GM21423 (cell line): Measurements from ENCODE around the gene PWP2.

Experiments
- ATAC-seq: cut with Tn5 transposase; IDR thresholded peaks from one replicate; pipeline ENCODE4 v1.9.1; 2021; ENCODE audit warnings: mild to moderate bottlenecking, moderate library complexity; ENCODE audit not compliant: unreplicated experiment

The PWP2 gene

DNA sequence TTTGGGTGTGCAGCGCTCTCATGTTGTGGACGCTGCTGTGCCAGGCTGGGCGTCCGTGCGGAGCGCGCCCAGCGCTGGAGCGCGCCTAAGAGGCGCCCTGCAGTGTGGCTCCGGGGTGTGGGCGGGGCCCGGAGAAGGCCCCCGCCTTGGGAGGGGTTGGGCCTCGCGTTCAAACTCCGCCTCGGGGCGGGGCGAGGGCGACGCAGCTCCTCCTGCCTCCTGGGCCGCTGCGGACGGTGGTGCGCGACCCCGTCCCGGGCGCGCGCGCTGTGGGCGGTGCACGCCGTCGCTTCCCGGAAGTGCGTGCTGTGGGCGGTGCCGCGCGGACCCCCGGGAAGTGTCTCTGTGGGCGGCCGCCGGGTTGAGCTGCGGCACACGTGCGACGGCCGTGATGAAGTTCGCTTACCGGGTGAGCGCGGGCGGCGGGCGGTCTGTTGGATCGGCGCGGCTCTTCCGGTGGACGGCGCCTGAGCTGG lies at the start of gene PWP2:
PWP2 (plus strand) TSS at position 374 of the 476 bp plus-strand sequence; CDS start at position 392, 18 bp downstream.
- ATAC-seq = peak; percentile 90

DNA sequence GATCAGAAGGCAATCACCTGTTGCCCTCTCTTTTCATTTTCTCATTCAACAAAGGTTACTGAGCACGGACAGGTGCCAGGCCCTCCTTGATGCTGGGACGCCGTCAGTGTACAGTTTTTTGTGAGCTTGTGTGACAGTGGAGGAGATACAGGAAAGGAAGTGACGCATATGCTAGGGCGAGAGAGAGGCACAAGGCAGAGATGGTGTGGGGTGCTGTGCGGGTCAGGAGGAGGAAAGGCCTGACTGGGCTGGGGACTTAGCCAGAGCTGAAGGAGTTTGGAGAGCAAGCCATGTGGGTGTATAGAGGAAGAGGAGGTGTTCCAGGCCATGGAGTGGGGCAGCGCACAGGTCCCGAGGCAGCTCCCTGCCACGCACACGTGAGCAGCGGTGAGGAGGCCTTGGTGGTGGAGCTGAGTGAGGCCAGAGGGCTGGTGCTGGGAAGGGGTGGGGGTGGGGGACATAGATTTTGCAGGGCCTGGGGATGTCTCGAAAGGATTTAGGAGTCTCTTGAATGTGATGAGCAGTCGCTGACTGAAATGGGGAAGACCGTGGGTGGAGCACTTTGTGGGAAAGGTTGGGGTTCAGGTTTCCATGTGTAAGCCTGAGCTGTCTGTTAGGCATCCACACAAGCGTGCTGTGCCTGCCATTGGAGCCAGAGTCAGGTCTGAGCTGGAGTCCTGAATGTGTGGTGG lies 49.1 kb upstream of the PWP2 start:
- no peak for ATAC-seq

DNA sequence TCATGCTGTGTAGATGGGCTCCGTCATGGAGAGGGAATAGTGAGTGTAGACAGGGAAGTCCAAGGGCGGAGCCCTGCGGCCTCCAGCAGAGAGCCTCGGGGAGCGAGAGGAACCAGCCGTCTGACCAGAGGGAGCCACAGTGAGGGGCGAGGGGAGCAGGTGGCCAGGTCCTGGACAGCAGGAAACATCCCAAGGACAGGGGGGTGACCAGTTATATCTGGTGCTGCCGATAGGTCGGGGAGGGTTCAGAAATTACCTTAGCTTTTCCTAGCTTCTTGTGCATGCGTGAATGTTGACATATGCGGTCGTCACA lies 48.6 kb upstream of the PWP2 start:
- ATAC-seq = no peak

DNA sequence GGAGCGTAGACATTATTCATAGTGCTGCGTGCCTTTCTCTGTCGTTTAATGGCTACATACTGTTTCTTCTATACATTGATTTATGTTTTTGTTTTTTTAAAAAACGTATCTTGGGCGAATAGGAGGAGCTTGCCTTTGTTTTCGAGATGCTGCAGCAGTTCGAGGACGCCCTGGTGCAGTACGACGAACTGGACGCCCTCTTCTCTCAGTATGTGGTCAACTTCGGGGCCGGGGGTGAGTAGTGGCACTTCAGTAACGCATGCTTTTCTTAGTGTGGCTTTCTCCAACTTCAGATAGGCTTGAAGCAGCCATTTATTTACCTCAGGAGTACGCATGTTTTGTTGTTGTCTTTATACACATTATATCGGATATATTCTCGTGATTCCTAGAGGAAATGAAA lies 48.2 kb upstream of the PWP2 start:
- ATAC-seq = no peak

DNA sequence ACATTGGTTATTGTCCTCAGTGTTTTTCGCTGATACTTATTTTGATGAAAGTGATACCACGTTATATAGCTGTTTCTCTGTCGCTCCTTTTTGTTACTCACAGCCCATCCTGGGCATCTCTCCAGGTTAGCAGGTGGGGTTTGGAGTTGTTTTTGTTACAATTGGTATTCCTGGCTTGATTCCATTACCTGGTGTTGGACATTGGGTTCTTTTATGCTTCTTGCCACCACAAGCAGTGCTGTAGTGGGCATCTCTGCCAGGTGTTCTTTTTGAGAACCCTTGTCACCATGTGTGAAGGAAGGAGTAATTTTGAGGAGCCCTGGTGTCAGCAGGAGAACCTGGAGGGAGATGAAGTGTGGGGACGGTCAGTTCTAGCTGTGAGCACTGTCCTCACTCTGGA lies 47.5 kb upstream of the PWP2 start:
- no peak for ATAC-seq

DNA sequence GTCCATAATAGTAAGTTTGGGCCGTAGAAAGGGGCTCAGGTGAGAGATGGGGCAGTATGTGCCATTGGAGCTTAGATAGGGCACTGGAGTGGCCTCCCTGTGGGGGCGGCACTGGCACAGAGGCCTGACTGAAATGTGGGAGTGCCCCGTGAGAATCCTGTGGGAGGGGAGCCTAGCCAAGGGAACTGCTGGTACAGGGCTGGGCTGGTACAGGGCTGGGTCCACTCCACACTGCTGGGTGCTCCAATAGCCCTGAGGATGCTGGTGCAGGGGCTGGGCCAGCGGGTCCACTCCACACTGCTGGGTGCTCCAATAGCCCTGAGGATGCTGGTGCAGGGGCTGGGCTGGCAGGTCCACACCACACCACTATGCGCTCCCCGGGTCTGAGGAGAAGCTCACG lies 44.8 kb upstream of the PWP2 start:
- no peak for ATAC-seq

DNA sequence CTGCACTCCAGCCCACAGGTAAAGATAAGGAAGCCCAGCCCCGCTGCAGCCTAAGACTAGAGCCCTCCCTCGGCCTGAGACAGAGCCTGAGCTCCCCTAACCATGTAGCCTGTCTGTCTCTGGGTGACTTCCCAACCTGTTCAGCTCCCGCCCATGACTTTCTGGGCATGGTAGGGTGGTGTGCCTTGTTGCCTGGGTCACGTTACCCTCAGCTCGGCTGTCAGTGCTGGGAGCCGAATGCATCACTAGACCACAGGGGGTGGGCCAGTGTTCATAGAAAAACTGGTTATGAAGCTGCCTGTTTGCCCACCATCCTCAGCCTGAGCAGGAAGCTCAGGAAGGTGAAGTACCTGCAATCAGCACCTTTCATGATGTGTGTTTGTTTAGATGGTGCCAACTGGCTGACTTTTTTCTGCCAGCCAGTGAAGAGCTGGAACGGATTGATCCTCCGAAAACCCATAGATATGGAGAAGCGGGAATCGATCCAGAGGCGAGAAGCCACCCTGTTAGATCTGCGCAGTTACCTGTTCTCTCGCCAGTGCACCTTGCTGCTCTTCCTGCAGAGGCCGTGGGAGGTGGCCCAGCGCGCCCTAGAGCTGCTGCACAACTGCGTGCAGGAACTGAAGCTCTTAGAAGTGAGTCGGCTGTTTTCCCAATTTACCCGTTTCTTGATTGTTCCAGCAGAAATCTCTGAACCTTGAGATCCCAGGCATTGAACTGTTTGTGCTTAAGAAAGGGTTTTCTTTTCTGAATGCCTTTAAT lies 43.9 kb upstream of the PWP2 start:
- no peak for ATAC-seq

DNA sequence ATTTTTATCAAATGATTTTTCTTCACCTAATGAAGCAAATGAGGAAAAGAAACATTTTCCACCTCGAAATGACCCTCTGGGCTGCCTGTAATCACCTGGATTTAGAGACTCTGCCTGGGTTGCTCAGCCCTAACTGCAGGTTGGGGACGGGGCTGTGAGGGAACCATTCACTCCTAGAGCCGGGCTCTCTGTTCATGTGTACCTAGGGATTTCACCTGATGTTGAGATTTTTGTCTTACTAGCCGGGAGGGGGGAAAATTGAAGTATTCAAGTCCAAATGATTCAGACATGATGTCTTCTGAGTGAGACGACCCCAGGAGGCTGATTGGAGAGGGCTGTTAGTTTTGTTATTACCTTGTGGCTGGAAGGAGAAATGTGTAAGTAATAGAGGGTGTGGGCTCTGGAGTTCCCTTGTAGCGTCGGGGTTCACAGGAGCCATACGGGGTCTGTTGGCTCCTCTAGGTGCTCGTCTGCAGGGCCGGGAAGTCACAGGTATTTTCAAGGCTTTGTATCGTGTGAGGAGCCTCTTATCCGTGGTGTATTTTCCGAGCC lies 42.3 kb upstream of the PWP2 start:
- ATAC-seq = no peak

DNA sequence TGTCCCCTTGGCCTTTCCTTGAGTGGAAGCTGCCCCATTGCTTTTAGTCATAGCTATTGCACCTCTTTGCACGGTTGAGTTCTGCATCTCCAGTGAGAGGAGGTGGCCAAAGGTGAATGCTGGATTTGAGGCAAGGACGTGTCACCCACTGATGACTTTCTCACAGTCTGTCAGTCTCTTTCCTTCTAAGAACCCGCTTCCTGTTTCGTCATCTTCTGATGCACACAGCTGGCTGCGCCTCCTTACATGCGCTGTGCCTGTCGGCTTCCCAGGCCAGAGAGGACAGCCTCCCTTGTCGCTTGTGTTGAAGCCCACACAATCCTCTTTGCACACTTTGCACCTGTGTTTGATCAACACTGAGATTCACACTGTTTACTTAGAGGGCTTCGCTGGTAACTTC lies 41.8 kb upstream of the PWP2 start:
- no peak for ATAC-seq

DNA sequence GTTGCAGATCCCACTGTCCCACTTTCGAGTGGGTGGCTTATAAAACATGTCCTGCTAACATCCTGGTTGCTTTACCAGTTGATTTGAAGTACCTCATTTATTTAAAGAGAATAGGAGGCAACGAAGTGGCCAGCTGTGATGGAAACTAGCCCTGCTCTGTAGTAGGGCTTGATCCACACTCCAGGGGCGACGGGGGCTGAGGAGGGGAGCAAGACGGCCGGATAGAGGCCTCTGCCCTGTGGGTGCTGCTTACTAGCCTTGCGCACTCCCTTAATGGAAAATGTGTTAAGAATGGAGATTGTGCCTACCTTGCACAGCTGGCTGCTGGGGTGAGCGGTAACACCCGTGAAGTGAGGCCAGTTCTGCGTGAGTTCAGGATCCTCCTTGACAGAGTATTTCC lies 41.1 kb upstream of the PWP2 start:
- no peak for ATAC-seq

DNA sequence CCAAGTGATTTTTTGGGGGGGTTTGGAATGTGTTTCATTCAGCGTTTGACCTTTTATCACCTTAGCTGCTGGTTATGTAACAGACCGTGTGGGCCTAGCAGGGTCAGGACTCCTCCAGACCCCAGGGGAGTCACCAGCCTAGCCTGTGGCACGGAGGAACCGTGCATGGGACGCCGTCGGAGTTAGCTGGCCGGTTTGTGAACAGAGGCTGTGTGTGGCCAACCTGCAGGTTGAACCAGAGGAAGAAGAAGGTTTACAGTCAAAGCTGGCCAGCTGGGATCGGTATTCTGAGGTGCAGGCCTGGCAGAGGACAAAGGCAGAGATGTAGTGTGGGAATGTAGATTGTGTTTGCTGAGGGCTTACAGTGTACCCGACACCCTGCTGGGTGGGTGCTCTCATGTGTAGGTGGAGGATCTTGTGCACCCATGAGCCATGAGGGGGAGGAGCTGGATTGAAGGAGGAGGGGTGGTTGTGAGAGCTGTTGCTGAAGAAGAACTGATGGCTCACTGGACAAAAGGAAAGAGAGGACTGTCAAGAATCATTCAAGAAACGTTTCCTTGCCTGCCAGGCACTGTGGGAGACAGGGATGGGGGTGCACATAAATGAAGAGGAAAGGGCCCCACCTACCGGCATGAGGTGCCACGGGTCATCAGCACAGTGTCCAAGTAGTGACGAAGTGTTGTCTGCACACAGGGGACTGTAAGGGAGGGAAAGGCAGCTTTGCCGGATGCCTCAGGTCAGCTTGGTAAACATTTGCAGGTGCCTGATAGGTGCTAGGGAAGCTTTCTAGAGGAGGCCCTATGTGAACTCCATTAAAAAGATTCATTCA lies 40.0 kb upstream of the PWP2 start:
- no peak for ATAC-seq

DNA sequence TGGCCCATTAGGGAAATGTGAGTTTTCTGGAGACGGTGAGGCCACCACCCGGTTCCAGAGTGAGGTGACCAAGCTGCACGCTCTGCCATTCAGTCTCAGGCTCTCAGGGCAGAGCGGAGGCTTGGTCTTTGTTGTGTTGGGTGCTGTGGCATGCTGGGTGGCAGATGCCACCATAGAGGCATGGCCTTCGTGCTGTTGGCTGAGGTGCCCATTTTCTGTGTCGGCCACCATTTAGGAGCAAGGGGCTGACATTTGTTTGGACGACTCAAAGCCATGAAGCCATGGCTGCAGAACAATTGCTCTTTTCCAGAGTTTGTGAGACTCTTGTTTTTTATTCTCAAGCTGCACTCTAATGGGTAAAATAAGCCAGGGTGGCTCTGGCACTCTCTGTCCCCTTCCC lies 36.8 kb upstream of the PWP2 start:
- no peak for ATAC-seq

DNA sequence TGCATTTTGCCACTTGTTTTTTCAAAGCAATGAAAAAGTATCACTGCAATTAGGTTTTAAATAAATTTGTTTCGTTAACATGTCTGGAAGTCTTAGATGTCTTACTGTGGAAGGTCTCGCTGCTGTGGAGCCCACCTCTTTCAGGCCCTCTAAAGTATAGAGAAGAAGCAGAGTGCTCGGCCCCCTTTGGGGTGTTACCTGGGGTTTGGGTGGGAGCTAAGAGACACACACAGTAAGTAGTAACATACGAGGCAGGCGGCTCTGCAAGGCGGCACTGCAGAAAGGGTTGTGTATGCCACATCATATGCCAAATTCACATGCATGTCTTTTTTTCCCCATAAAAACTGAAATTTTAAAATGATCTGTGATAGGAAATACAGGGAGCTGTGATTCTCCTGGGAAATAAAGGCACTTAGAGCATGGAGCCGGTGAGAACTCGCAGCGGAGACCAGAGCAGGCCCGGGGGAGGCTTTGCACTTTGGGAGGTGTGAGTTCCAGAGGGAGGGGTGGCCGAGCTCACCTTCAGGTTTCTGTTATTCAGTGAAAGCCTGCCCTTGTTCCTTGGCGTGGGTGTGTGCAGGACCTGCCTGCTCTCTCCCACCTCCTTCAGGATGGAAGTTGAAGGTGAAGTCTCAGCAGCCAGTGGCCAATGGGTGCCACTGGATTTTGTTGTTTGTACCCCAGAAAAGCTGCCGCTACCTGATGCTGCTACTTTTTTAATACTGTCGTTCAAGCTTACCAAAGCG lies 35.7 kb upstream of the PWP2 start:
- ATAC-seq = no peak

DNA sequence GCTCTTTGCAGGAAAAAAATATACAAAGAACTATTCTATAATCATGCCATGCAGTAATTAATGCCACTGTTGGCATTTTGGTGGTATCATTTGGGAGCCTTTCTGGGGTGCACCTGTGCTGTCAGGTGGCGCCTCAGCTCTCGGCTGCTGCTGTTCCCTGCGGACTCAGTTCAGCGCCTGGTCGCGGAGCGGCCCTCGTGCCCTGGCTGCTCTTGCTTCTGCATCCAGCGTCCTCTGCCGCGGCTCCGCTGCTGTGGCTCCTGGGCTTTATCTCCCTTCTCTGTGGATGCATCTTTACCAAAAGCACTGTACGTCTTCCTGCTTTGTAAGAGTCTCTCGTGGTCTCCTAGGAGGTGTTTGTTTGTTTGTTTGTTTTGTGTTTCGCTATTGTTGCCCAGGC lies 35.1 kb upstream of the PWP2 start:
- no peak for ATAC-seq

DNA sequence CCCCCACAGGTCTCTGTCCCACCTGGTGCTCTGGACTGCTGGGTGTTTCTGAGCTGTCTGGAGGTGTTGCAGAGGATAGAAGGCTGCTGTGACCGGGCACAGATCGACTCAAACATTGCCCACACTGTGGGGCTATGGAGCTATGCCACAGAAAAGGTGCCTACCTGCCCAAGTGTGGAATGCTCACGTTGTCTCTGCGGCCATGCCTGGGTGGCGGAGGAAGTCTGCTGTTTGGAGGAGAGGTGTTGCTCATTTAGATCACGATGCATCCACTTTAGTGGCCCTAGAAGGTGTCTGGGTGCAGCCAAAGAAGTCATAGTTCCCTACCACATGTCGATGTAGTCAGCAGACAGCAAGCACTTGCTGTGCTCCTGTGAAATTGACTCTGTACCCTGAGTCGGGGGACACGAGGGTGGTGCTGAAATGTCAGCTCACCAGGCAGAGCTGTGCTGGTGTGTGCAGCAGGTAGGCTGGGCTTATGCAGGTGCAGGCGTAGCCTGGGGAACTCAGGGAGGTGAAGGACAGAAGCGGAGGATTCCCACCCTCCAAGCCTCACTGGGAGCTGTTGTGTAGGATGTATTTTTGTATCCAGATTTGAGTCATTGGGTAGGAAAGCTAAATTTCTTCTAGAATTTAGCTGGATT lies 32.8 kb upstream of the PWP2 start:
- ATAC-seq = no peak

DNA sequence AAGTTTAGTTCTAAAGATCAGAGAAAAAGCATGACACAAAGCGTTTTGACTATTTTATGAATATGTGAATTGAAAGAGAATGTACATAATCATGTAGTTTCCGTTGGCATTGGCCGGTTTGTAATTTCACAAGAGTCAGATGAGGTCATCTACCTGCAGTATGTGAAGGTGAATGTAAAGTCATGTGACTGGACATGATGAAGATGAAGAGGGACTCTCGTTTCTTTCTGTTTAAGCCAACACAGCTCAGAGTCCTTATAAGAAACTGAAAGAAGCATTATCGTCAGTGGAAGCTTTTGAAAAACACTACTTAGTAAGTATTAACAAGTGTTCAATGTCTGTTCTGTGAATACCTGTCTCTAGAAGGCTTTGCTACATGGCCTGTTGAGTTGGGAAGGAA lies 30.9 kb upstream of the PWP2 start:
- no peak for ATAC-seq

DNA sequence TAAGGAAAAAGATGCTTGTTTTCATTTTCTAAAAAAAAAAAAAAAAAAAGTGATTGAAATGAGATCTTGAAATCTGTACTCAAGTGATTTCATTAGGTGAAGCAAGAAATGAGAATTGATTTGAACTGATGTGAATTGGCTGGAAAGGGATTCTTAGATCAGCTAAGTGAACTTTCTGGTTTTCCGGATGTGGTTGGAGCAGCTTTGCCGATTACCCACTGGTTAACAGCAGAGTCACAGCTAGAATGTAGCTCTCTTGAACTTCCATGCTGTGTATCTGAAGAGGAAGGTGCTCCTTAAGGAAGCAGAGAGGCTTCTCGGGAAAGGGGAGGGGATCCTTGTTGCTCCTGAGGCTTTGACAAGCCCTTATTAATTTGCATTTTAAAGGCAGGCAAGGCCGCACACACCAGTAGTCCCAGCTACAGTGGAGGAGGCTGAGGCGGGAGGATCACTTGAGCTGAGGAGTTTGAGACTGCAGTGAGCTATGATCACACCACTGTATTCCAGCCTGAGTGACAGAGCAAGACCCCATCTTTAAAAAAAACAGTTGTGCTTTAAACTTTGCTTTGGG lies 28.7 kb upstream of the PWP2 start:
- no peak for ATAC-seq

DNA sequence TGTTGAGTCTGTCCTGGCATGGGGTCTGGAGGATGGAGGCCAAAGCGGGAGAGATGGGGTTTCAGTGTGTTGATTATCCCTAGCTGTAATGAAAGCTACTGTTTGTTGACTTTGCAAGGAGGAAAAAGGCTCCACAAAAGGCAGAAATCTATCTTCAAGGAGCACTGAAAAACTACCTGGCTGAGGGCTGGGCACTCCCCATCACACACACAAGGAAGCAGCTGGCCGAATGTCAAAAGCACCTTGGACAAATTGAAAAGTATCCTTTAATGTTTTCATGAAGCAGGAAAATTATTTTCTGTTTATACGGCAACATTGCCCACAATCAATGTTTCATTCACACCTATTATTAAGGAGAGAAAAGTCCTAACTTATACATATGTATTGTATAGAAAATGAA lies 27.8 kb upstream of the PWP2 start:
- ATAC-seq = no peak

DNA sequence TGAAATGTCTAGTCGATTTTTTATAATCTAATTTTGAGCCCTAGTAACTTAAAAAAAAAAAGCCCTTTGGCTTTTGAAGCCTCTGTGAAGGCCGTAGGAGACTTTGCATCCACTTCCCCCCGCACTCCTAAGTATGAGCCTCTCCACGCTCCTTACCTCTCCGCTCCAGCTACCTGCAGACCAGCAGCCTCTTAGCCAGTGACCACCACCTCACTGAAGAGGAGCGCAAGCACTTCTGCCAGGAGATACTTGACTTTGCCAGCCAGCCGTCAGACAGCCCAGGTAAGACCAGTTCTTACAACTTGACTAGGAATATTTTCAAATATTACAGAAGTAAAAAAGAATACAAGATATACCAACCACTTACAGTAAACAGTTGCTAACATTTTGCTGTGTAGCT lies 27.4 kb upstream of the PWP2 start:
- no peak for ATAC-seq
